Peyer's patch (tissue), 4 donors: ENCODE measurements around the gene AKAP5.

Source experiments
- POLR2A ChIP-seq, 2 donors: fragments of 450-650 bp; IDR thresholded peaks; one replicate each; pipeline ENCODE4 v1.5.1; 2017; ENCODE audit warnings: antibody characterized with exemption in 2 of 2, mild to moderate bottlenecking in 2 of 2, moderate library complexity in 2 of 2
- TF ChIP-seq, protein P1 (sequence below), 6 experiments: fragments of 450-650 bp in 4 of 6; fragments of 200-600 bp in 2 of 6; sonication (generic) in 1 of 6; IDR thresholded peaks; one replicate each; pipeline ENCODE4 v1.5.1; 2017 to 2019; ENCODE audit warnings: antibody characterized with exemption in 6 of 6, mild to moderate bottlenecking in 3 of 6, moderate library complexity in 1 of 6

DNA sequence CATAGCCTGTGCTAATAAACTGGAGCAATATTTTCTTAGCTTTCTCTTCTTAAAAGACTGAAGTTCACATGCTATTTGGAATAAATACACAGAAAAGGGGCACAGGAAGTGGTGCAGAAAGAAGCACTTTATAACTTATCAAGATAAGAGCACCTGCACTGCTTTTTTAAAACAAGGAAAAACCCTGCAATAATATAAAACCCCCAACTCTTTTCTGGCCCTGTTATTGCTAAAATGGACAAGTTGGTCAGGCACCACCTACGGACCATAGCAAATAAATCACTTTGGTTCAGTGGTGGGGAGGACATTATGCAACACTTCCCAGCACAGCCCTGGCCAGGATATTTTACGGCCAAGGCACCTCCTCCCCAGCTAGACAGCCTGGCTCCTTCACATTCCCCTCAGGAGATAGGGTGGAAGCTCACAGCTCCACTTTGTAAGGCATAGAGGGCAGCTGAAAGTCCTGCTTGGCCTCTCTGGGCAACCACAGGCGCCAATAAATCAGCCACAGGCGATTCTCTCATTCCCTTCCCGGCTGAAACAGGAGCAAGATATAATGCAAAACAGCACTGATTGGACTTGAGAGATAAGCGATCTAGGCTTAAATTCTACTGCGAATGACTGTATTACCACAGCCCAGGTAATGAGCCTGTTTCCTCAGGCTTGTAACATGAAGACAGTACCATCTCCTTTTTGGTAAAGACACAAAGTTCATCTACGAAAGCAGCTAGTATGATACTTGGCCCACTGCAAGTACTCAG lies 36.3 kb downstream of the AKAP5 start:
- TF ChIP-seq POLR2A (IDR thresholded peaks at IDR 0.05) = peak in 1 of 2 donors; percentile 16
- TF ChIP-seq, protein P1, sequence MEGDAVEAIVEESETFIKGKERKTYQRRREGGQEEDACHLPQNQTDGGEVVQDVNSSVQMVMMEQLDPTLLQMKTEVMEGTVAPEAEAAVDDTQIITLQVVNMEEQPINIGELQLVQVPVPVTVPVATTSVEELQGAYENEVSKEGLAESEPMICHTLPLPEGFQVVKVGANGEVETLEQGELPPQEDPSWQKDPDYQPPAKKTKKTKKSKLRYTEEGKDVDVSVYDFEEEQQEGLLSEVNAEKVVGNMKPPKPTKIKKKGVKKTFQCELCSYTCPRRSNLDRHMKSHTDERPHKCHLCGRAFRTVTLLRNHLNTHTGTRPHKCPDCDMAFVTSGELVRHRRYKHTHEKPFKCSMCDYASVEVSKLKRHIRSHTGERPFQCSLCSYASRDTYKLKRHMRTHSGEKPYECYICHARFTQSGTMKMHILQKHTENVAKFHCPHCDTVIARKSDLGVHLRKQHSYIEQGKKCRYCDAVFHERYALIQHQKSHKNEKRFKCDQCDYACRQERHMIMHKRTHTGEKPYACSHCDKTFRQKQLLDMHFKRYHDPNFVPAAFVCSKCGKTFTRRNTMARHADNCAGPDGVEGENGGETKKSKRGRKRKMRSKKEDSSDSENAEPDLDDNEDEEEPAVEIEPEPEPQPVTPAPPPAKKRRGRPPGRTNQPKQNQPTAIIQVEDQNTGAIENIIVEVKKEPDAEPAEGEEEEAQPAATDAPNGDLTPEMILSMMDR (IDR thresholded peaks at IDR 0.05) = peak in 1 of 6 experiments; percentile 8
